Measurements from ENCODE around the gene CTBP2. TPM values are rescaled to one million over a fixed set of nuclear protein-coding genes. Genes with fewer than 3 reads are reported as not detected.

The CTBP2 gene
- total RNA-seq: 100 to 1,000 TPM in 3 of 4 donors, 10 to 100 TPM in 1; 92.4 to 136 (median 125) TPM

GRCh38 chr10:125159932-125160855, at the start of gene CTBP2:
Gene CTBP2, minus strand, starts transcription at chr10:125160563.
- Histone ChIP-seq H3K9me3 (no peaks in the 10 kb centered on the region), H3K4me1 (peaks cover 29 to 34% of the 10 kb centered on the region in 2 donors), H3K27me3 (no peaks in the 10 kb centered on the region), H3K27ac (peak within 1 kb of the TSS; percentile 94 to 99 (median 95)), H3K4me3 (replicated peaks in 1 of 3) (peak within 1 kb of the TSS; percentile 10 to 80 (median 72)), H3K36me3 (no peaks in the 10 kb centered on the region)
- intact Hi-C loops (cut with DNase I): loop anchor here (5.0 to 10.0 kb wide), 3 partner anchors 75 to 245 kb away; no protein-coding TSS in a partner anchor
- DNase-seq: peak; percentile 58 to 63
- TF ChIP-seq POLR2A (IDR thresholded peaks at IDR 0.05): peak in 1 of 2 donors; percentile 27
- TF ChIP-seq, protein P1, sequence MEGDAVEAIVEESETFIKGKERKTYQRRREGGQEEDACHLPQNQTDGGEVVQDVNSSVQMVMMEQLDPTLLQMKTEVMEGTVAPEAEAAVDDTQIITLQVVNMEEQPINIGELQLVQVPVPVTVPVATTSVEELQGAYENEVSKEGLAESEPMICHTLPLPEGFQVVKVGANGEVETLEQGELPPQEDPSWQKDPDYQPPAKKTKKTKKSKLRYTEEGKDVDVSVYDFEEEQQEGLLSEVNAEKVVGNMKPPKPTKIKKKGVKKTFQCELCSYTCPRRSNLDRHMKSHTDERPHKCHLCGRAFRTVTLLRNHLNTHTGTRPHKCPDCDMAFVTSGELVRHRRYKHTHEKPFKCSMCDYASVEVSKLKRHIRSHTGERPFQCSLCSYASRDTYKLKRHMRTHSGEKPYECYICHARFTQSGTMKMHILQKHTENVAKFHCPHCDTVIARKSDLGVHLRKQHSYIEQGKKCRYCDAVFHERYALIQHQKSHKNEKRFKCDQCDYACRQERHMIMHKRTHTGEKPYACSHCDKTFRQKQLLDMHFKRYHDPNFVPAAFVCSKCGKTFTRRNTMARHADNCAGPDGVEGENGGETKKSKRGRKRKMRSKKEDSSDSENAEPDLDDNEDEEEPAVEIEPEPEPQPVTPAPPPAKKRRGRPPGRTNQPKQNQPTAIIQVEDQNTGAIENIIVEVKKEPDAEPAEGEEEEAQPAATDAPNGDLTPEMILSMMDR (IDR thresholded peaks at IDR 0.05): no peak
- WGBS, 2 donors: 0 to 1% methylated on average over 21 to 31 of the region's 103 CpGs

- Histone ChIP-seq H3K36me3 (no peaks in the 10 kb centered on the region), H3K27ac (no peak overlapping the region), H3K27me3 (no peaks in the 10 kb centered on the region), H3K4me3 (replicated peaks in 1 of 3) (no peak overlapping the region), H3K4me1 (no peaks in the 10 kb centered on the region), H3K9me3 (no peaks in the 10 kb centered on the region)
- no peak for DNase-seq
- WGBS, 2 donors: 66 to 70% methylated on average over 10 of the region's 10 CpGs
- TF ChIP-seq, protein P1 (IDR thresholded peaks at IDR 0.05): no peak
- intact Hi-C loops (cut with DNase I): no loop called here
These were observed 49.4 kb upstream of the CTBP2 start for GRCh38 chr10:125209591-125210355.

DNA sequence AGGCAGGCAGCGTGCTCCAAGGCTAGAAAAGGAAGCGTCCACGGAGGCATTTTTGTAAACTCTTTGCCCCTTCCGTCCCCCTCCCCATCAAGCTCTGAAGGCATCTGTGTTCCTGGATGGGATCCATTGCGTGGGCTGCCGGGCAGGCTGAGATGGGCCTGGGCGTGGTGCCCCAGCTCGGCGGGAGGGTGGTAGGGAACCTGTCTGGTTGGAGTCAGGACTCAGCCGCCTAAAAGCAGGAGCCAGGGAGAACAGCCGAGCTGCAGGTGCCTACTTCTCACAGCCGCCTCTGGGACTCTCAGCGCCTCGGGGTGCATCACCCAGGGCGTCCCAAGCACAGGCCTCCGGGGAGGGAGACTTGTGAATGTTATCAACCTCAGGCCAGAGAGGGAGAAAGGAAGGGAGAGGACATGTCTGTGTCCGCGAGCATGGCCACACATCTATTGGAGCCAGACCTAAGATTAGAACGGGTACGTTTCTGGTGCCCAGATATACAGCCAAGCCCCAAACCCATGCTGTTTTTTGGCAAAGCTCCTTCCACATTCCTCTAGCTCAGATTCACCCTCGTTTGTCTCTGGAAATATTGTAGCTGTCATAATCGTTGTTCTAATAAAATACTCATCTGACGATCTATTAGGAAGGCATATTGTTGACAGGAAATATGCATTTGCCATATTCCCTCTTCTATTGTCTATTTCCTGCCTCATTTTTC, 48.6 kb upstream of the CTBP2 start:
- no peaks in the 10 kb centered on the region for H3K36me3 ChIP-seq
- H3K9me3 ChIP-seq: no peaks in the 10 kb centered on the region
- H3K27ac ChIP-seq: no peak overlapping the region
- TF ChIP-seq, protein P1 (IDR thresholded peaks at IDR 0.05): no peak
- no peak for TF ChIP-seq POLR2A (IDR thresholded peaks at IDR 0.05)
- WGBS, 2 donors: 87 to 89% methylated on average over 17 to 23 of the region's 23 CpGs
- no peaks in the 10 kb centered on the region for H3K27me3 ChIP-seq
- H3K4me1 ChIP-seq: no peaks in the 10 kb centered on the region
- intact Hi-C loops (cut with DNase I): no loop called here
- H3K4me3 ChIP-seq (replicated peaks in 1 of 3): no peak overlapping the region
- no peak for DNase-seq

- 95% methylated on average over 5 of the region's 5 CpGs for WGBS, 2 donors
- no peak overlapping the region for H3K4me3 ChIP-seq (replicated peaks in 1 of 3)
- intact Hi-C loops (cut with DNase I): no loop called here
These were observed 46.3 kb upstream of the CTBP2 start for GRCh38 chr10:125206623-125207022.

More at GRCh38 chr10:125206623-125207022, 46.3 kb upstream of the CTBP2 start:
- Histone ChIP-seq H3K9me3 (no peaks in the 10 kb centered on the region), H3K27me3 (no peaks in the 10 kb centered on the region), H3K27ac (no peak overlapping the region), H3K36me3 (no peaks in the 10 kb centered on the region), H3K4me1 (no peaks in the 10 kb centered on the region)
- TF ChIP-seq, protein P1 (IDR thresholded peaks at IDR 0.05): no peak
- TF ChIP-seq POLR2A (IDR thresholded peaks at IDR 0.05): no peak
- DNase-seq: no peak

Measured in thyroid gland (tissue), 4 donors.